Activated CD4-positive, alpha-beta T cell treated with anti-CD3 and anti-CD28 coated beads, Interleukin-2, amount 10 ng/mL, durations not matched to agents 24 days and 14 days (primary cell): ENCODE measurements around the gene DEFB131A. TPM values are rescaled to one million over a fixed set of nuclear protein-coding genes. Genes with fewer than 3 reads are reported as not detected.

ENCODE experiments used
- total RNA-seq: library from RNA; stranded (reverse); gene quantifications from 2 replicates; pipeline ENCODE4 v1.2.3, GENCODE V29; 2022

Gene DEFB131A
- total RNA-seq, 1 donor from 2014 or later: not detected

Other genes with a start within 250 kb of the DEFB131A start
- gene USP17L10, start 233.8 kb upstream of the DEFB131A start, total RNA-seq: not detected in 2 replicates
- gene USP17L11, start 229.0 kb upstream of the DEFB131A start, total RNA-seq: not detected in 2 replicates
- gene USP17L12, start 224.3 kb upstream of the DEFB131A start, total RNA-seq: not detected in 2 replicates
- not detected in 2 replicates for gene USP17L13, start 219.5 kb upstream of the DEFB131A start, total RNA-seq
- gene USP17L15, start 210.0 kb upstream of the DEFB131A start, total RNA-seq: 0.14 TPM in 1 of 2 replicates, not detected in the other
- gene USP17L17, start 200.5 kb upstream of the DEFB131A start, total RNA-seq: not detected in 2 replicates
- not detected in 2 replicates for gene USP17L18, start 195.8 kb upstream of the DEFB131A start, total RNA-seq
- not detected in 2 replicates for gene USP17L19, start 191.0 kb upstream of the DEFB131A start, total RNA-seq
- gene USP17L20, start 186.3 kb upstream of the DEFB131A start, total RNA-seq: not detected in 2 replicates
- gene USP17L21, start 181.5 kb upstream of the DEFB131A start, total RNA-seq: not detected in 2 replicates
- gene USP17L22, start 176.8 kb upstream of the DEFB131A start, total RNA-seq: not detected in 2 replicates
- gene USP17L24, start 119.2 kb upstream of the DEFB131A start, total RNA-seq: not detected in 2 replicates
- not detected in 2 replicates for gene USP17L25, start 114.5 kb upstream of the DEFB131A start, total RNA-seq
- not detected in 2 replicates for gene USP17L26, start 109.8 kb upstream of the DEFB131A start, total RNA-seq
- gene USP17L5, start 105.0 kb upstream of the DEFB131A start, total RNA-seq: not detected in 2 replicates
- gene USP17L27, start 100.3 kb upstream of the DEFB131A start, total RNA-seq: not detected in 2 replicates
- gene USP17L28, start 95.5 kb upstream of the DEFB131A start, total RNA-seq: not detected in 2 replicates
- not detected in 2 replicates for gene USP17L29, start 90.8 kb upstream of the DEFB131A start, total RNA-seq
- gene USP17L30, start 81.3 kb upstream of the DEFB131A start, total RNA-seq: not detected in 2 replicates